HS-5 (cell line): ENCODE data around the gene OR7D2.

Experiments
- DNase-seq: peaks from one replicate; pipeline ENCODE4 v3.0.0-alpha.2; 2012; ENCODE audit warnings: low read depth

Gene OR7D2

GRCh38 chr19:9205501-9206113, 26.8 kb downstream of the OR7D2 start:
- peak; percentile 24 for DNase-seq

- DNase-seq = no peak
Measured at GRCh38 chr19:9219489-9219888, 40.7 kb downstream of the OR7D2 start, which contains the start of gene OR7D4. Gene OR7D4 (minus strand): TSS chr19:9219589. CDS start chr19:9214837, 4,752 bp downstream.
